HepG2 (cell line): ENCODE results near the gene POLN. TPM values are rescaled to one million over a fixed set of nuclear protein-coding genes. Genes with fewer than 3 reads are reported as not detected.

Experiments
- CBX1 ChIP-seq: IDR thresholded peaks from one replicate; pipeline ENCODE4 v1.6.1; 2016; ENCODE audit warnings: antibody characterized with exemption, low read depth
- CENPX ChIP-seq: sonication (generic); formaldehyde crosslinking; IDR thresholded peaks from 2 replicates; pipeline ENCODE4 v1.9.0; 2021; ENCODE audit warnings: mild to moderate bottlenecking, missing genetic modification reagents, moderate library complexity
- FOXK1 ChIP-seq: sonication (generic); formaldehyde crosslinking; IDR thresholded peaks from 2 replicates; pipeline ENCODE4 v1.4.0; 2020; ENCODE audit warnings: low read depth, missing genetic modification reagents, borderline replicate concordance
- KDM5A ChIP-seq: fragments of 200-600 bp; sonication (generic); IDR thresholded peaks from 2 replicates; pipeline ENCODE4 v1.7.0; 2018; ENCODE audit warnings: antibody characterized with exemption, mild to moderate bottlenecking, low read length, borderline replicate concordance
- KLF6 ChIP-seq: IDR thresholded peaks from 2 replicates; pipeline ENCODE4 v1.8.0; 2016; ENCODE audit warnings: missing biosample characterization, missing genetic modification reagents
- MBNL3 ChIP-seq: fragments of 250-450 bp; sonication (Bioruptor Pico); conservative IDR thresholded peaks from 2 replicates; pipeline ENCODE4 v1.8.0; 2022; ENCODE audit warnings: mild to moderate bottlenecking, inconsistent platforms
- MIER2 ChIP-seq: IDR thresholded peaks from 2 replicates; pipeline ENCODE4 v1.6.1; 2016; ENCODE audit warnings: missing biosample characterization, missing genetic modification reagents
- NFIC ChIP-seq: IDR thresholded peaks from 2 replicates; pipeline ENCODE4 v1.6.1; 2012; ENCODE audit warnings: mild to moderate bottlenecking, low read length, inconsistent platforms
- NR2F1 ChIP-seq, 2 experiments: fragments of 450-650 bp in 1 of 2; formaldehyde crosslinking in 1 of 2; IDR thresholded peaks; 2 replicates each; pipeline versions ENCODE4 v1.5.0 to v1.6.1; 2016 to 2020; ENCODE audit warnings: mild to moderate bottlenecking in 1 of 2, missing compliant biosample characterization in 1 of 2, missing genetic modification reagents in 1 of 2, moderate library complexity in 1 of 2
- PITX1 ChIP-seq: sonication (generic); formaldehyde crosslinking; IDR thresholded peaks from 2 replicates; pipeline ENCODE4 v1.5.1; 2020; ENCODE audit warnings: mild to moderate bottlenecking, missing genetic modification reagents
- SALL1 ChIP-seq: sonication (generic); formaldehyde crosslinking; IDR thresholded peaks from 2 replicates; pipeline ENCODE4 v1.8.0; 2022; ENCODE audit warnings: mild to moderate bottlenecking, missing genetic modification reagents
- ZFX ChIP-seq: sonication (generic); formaldehyde crosslinking; IDR thresholded peaks from 2 replicates; pipeline ENCODE4 v1.4.0; 2020; ENCODE audit warnings: mild to moderate bottlenecking, low read depth, missing genetic modification reagents, moderate library complexity
- ZNF207 ChIP-seq: fragments of 450-650 bp; IDR thresholded peaks from 2 replicates; pipeline ENCODE4 v1.6.1; 2016; ENCODE audit warnings: antibody characterized with exemption, borderline replicate concordance
- ZNF235 ChIP-seq: sonication (generic); formaldehyde crosslinking; IDR thresholded peaks from 2 replicates; pipeline ENCODE4 v1.8.1; 2023; ENCODE audit warnings: mild to moderate bottlenecking, missing genetic modification reagents, borderline replicate concordance
- ZNF430 ChIP-seq: sonication (generic); formaldehyde crosslinking; IDR thresholded peaks from 2 replicates; pipeline ENCODE4 v1.9.0; 2021; ENCODE audit warnings: mild to moderate bottlenecking, missing genetic modification reagents
- ZNF883 ChIP-seq: sonication (generic); formaldehyde crosslinking; IDR thresholded peaks from 2 replicates; pipeline ENCODE4 v1.5.1; 2020; ENCODE audit warnings: mild to moderate bottlenecking, missing genetic modification reagents; ENCODE audit errors: not compliant biosample characterization
- polyA plus RNA-seq, 8 experiments: library from polyadenylated mRNA; depleted of rRNA in 3 of 8; stranded (reverse) in 7 of 8; unstranded in 1 of 8; fragments of >200 nt; fragmentation: Illumina TruSeq in 4 of 8; extraction: Trizol in 4 of 8; gene quantifications; 2 replicates each; pipeline versions ENCODE4 v1.2.1 to v1.2.3, GENCODE V29; 2011 to 2016; ENCODE audit warnings: low read depth in 4 of 8, missing spikeins in 1 of 8, mixed read lengths in 1 of 8; ENCODE audit not compliant: insufficient read depth in 1 of 8
- total RNA-seq, 5 experiments: library from RNA; depleted of rRNA; stranded (reverse); fragments of >200 nt; fragmentation: Illumina TruSeq; extraction: Trizol; gene quantifications; 2 replicates each; pipeline ENCODE4 v1.2.3, GENCODE V29; 2016; ENCODE audit warnings: low read depth in 1 of 5
- TF ChIP-seq, protein P1 (sequence below): sonication (generic); formaldehyde crosslinking; IDR thresholded peaks from 2 replicates; pipeline ENCODE4 v1.5.0; 2020; ENCODE audit warnings: missing genetic modification reagents, mild to moderate bottlenecking, borderline replicate concordance
- TF ChIP-seq, protein P2 (sequence below): sonication (generic); formaldehyde crosslinking; IDR thresholded peaks from 2 replicates; pipeline ENCODE4 v1.5.0; 2020; ENCODE audit warnings: mild to moderate bottlenecking, missing genetic modification reagents, borderline replicate concordance
- TF ChIP-seq, protein P3 (sequence below): sonication (generic); formaldehyde crosslinking; IDR thresholded peaks from 2 replicates; pipeline ENCODE4 v1.8.0; 2022; ENCODE audit warnings: mild to moderate bottlenecking, missing genetic modification reagents; ENCODE audit not compliant: insufficient replicate concordance
- TF ChIP-seq, protein P4 (sequence below): sonication (generic); formaldehyde crosslinking; IDR thresholded peaks from 2 replicates; pipeline ENCODE4 v1.4.0; 2020; ENCODE audit warnings: low read depth, mild to moderate bottlenecking, missing genetic modification reagents
- TF ChIP-seq, protein P5 (sequence below): IDR thresholded peaks from 2 replicates; pipeline ENCODE4 v1.6.1; 2016; ENCODE audit warnings: low read depth
- TF ChIP-seq, protein P6 (sequence below): IDR thresholded peaks from 2 replicates; pipeline ENCODE4 v1.6.1; 2016; ENCODE audit warnings: missing genetic modification reagents, missing compliant biosample characterization

POLN gene
- total and polyA plus RNA-seq, 2 of the 13 experiments (the other 11 are each of a cell fraction or from before 2014, with no cell fraction given) = 0.93 to 1.5 TPM

DNA sequence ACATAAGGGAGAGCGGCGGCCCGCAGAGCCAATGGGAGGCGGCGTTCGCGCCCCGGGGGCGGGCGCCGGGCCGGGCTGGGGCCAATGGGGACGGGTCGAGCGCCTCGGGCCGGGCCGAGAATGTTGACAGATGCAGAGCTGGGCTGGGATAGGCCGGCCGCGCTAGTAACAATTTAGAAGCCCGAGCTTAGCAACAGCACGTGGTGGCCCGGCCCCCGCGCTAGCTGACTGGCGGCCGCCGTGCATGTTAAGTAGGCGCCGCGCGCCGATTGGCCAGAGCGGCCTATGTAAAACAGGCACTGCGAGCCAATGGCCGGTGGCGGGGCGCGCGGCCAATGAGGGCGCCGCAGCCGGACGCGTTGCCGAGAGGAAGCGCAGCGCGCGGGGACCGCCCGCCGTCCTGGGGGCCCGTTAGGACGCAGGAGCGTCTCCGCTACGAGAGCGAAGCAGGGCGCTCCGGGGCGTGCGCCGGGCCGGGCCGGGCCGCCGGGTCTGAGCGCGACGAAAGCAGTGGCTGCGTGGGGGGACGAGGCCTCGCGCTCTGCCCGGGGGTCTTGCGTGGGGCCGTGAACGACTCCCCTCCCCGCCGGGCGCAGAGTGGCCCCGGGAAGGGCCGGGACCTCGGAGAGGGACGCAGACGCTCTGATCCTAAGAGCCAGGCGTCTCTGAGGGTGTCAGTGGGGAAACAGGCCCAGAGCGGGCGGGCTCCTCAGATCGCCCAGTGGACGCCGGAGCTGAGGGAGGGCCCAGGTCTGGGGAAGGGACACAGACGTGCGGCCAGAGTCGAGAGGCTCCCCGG, 20.4 kb upstream of the POLN start (continued):
- TF ChIP-seq KLF6 (CRISPR knock-in tag) = 0 out of 2 replicates have a peak, but pooled peaks have one; percentile 48
- TF ChIP-seq ZNF207 = no peak
- TF ChIP-seq MBNL3 (CRISPR knock-in tag) = no peak
- no peak for TF ChIP-seq NR2F1 (CRISPR knock-in tag; IDR thresholded peaks at IDR 0.05)
- TF ChIP-seq, protein P1, sequence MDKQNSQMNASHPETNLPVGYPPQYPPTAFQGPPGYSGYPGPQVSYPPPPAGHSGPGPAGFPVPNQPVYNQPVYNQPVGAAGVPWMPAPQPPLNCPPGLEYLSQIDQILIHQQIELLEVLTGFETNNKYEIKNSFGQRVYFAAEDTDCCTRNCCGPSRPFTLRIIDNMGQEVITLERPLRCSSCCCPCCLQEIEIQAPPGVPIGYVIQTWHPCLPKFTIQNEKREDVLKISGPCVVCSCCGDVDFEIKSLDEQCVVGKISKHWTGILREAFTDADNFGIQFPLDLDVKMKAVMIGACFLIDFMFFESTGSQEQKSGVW = no peak
- TF ChIP-seq, protein P2, sequence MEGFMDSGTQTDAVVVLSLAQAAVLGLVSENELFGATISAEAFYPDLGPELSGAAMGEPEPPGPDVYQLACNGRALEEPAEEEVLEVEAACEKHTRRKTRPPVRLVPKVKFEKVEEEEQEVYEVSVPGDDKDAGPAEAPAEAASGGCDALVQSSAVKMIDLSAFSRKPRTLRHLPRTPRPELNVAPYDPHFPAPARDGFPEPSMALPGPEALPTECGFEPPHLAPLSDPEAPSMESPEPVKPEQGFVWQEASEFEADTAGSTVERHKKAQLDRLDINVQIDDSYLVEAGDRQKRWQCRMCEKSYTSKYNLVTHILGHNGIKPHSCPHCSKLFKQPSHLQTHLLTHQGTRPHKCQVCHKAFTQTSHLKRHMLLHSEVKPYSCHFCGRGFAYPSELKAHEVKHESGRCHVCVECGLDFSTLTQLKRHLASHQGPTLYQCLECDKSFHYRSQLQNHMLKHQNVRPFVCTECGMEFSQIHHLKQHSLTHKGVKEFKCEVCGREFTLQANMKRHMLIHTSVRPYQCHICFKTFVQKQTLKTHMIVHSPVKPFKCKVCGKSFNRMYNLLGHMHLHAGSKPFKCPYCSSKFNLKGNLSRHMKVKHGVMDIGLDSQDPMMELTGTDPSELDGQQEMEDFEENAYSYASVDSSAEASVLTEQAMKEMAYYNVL (CRISPR knock-in tag) = no peak
- no peak for TF ChIP-seq NFIC
- TF ChIP-seq, protein P3, sequence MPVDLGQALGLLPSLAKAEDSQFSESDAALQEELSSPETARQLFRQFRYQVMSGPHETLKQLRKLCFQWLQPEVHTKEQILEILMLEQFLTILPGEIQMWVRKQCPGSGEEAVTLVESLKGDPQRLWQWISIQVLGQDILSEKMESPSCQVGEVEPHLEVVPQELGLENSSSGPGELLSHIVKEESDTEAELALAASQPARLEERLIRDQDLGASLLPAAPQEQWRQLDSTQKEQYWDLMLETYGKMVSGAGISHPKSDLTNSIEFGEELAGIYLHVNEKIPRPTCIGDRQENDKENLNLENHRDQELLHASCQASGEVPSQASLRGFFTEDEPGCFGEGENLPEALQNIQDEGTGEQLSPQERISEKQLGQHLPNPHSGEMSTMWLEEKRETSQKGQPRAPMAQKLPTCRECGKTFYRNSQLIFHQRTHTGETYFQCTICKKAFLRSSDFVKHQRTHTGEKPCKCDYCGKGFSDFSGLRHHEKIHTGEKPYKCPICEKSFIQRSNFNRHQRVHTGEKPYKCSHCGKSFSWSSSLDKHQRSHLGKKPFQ = no peak
- peak; percentile 11 for TF ChIP-seq CBX1
- TF ChIP-seq ZNF430 (CRISPR knock-in tag) = peak; percentile 46; the same call in 1 of the 2 replicates
- no peak for TF ChIP-seq MIER2 (CRISPR knock-in tag)
- TF ChIP-seq, protein P4, sequence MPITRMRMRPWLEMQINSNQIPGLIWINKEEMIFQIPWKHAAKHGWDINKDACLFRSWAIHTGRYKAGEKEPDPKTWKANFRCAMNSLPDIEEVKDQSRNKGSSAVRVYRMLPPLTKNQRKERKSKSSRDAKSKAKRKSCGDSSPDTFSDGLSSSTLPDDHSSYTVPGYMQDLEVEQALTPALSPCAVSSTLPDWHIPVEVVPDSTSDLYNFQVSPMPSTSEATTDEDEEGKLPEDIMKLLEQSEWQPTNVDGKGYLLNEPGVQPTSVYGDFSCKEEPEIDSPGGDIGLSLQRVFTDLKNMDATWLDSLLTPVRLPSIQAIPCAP (CRISPR knock-in tag) = no peak
- no peak for TF ChIP-seq ZNF235 (CRISPR knock-in tag)
- no peak for TF ChIP-seq KDM5A
- peak; percentile 87 for TF ChIP-seq ZNF883 (CRISPR knock-in tag)
- TF ChIP-seq, protein P5, sequence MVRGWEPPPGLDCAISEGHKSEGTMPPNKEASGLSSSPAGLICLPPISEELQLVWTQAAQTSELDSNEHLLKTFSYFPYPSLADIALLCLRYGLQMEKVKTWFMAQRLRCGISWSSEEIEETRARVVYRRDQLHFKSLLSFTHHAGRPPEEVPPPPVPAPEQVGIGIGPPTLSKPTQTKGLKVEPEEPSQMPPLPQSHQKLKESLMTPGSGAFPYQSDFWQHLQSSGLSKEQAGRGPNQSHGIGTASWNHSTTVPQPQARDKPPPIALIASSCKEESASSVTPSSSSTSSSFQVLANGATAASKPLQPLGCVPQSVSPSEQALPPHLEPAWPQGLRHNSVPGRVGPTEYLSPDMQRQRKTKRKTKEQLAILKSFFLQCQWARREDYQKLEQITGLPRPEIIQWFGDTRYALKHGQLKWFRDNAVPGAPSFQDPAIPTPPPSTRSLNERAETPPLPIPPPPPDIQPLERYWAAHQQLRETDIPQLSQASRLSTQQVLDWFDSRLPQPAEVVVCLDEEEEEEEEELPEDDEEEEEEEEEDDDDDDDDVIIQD = no peak
- TF ChIP-seq PITX1 (CRISPR knock-in tag) = no peak
- TF ChIP-seq ZFX (CRISPR knock-in tag) = peak; percentile 98
- TF ChIP-seq, protein P6, sequence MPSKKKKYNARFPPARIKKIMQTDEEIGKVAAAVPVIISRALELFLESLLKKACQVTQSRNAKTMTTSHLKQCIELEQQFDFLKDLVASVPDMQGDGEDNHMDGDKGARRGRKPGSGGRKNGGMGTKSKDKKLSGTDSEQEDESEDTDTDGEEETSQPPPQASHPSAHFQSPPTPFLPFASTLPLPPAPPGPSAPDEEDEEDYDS (CRISPR knock-in tag) = peak; percentile 74
- no peak; the same call in 1 of the 2 replicates for TF ChIP-seq FOXK1 (CRISPR knock-in tag)
- TF ChIP-seq CENPX (CRISPR knock-in tag) = no peak
- peak; percentile 67 for TF ChIP-seq SALL1 (CRISPR knock-in tag)
